Neural cell (in vitro differentiated cells): Measurements from ENCODE around the gene ILF3.

Experiments
- EZH2 ChIP-seq: fragments of 200-600, 300-800 bp; shearing (Covaris generic), sonication (generic); IDR thresholded peaks from 2 replicates; pipeline ENCODE4 v1.6.1; 2014; ENCODE audit warnings: antibody characterized with exemption, low read length, borderline replicate concordance, mild to moderate bottlenecking; ENCODE audit not compliant: insufficient read depth, poor library complexity, severe bottlenecking
- POLR2AphosphoS5 ChIP-seq: IDR thresholded peaks from 2 replicates; pipeline ENCODE4 v1.6.1; 2012
- TF ChIP-seq, protein P1 (sequence below): IDR thresholded peaks from 2 replicates; pipeline ENCODE4 v1.6.1; 2012; ENCODE audit warnings: borderline replicate concordance
- TF ChIP-seq, protein P2 (sequence below): fragments of 450-650 bp; IDR thresholded peaks from 2 replicates; pipeline ENCODE4 v1.5.1; 2014; ENCODE audit warnings: antibody characterized with exemption, mild to moderate bottlenecking, moderate library complexity; ENCODE audit not compliant: poor library complexity, severe bottlenecking

DNA sequence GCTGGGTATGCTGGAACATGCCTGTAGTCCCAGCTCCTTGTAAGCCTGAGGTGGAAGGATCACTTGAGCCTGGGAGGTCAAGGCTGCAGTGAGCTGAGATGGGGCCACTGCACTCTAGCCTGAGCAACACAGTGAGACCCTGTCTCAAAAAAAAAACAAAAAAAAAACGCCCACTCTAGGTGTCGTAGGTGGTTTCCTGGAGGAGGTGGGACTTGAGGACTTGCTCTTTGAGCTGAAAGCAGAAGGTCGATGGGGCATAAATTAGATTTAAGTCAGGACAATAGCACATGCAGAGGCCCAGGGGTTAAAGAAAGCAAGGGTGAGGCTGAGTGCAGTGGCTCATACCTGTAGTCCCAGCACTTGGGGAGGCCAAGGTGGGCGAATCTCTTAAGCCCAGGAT lies 12.9 kb upstream of the ILF3 start:
- TF ChIP-seq, protein P1, sequence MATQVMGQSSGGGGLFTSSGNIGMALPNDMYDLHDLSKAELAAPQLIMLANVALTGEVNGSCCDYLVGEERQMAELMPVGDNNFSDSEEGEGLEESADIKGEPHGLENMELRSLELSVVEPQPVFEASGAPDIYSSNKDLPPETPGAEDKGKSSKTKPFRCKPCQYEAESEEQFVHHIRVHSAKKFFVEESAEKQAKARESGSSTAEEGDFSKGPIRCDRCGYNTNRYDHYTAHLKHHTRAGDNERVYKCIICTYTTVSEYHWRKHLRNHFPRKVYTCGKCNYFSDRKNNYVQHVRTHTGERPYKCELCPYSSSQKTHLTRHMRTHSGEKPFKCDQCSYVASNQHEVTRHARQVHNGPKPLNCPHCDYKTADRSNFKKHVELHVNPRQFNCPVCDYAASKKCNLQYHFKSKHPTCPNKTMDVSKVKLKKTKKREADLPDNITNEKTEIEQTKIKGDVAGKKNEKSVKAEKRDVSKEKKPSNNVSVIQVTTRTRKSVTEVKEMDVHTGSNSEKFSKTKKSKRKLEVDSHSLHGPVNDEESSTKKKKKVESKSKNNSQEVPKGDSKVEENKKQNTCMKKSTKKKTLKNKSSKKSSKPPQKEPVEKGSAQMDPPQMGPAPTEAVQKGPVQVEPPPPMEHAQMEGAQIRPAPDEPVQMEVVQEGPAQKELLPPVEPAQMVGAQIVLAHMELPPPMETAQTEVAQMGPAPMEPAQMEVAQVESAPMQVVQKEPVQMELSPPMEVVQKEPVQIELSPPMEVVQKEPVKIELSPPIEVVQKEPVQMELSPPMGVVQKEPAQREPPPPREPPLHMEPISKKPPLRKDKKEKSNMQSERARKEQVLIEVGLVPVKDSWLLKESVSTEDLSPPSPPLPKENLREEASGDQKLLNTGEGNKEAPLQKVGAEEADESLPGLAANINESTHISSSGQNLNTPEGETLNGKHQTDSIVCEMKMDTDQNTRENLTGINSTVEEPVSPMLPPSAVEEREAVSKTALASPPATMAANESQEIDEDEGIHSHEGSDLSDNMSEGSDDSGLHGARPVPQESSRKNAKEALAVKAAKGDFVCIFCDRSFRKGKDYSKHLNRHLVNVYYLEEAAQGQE: no peak
- TF ChIP-seq, protein P2, sequence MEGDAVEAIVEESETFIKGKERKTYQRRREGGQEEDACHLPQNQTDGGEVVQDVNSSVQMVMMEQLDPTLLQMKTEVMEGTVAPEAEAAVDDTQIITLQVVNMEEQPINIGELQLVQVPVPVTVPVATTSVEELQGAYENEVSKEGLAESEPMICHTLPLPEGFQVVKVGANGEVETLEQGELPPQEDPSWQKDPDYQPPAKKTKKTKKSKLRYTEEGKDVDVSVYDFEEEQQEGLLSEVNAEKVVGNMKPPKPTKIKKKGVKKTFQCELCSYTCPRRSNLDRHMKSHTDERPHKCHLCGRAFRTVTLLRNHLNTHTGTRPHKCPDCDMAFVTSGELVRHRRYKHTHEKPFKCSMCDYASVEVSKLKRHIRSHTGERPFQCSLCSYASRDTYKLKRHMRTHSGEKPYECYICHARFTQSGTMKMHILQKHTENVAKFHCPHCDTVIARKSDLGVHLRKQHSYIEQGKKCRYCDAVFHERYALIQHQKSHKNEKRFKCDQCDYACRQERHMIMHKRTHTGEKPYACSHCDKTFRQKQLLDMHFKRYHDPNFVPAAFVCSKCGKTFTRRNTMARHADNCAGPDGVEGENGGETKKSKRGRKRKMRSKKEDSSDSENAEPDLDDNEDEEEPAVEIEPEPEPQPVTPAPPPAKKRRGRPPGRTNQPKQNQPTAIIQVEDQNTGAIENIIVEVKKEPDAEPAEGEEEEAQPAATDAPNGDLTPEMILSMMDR: no peak
- TF ChIP-seq POLR2AphosphoS5 (no peak), EZH2 (no peak)
